HepG2 (cell line): Measurements from ENCODE around the gene UAP1L1. TPM values are rescaled to one million over a fixed set of nuclear protein-coding genes. Genes with fewer than 3 reads are reported as not detected.

ENCODE experiments used
- polyA plus RNA-seq, 8 experiments: library from polyadenylated mRNA; depleted of rRNA in 3 of 8; stranded (reverse) in 7 of 8; unstranded in 1 of 8; fragments of >200 nt; fragmentation: Illumina TruSeq in 4 of 8; extraction: Trizol in 4 of 8; gene quantifications; 2 replicates each; pipeline versions ENCODE4 v1.2.1 to v1.2.3, GENCODE V29; 2011 to 2016; ENCODE audit warnings: low read depth in 4 of 8, missing spikeins in 1 of 8, mixed read lengths in 1 of 8; ENCODE audit not compliant: insufficient read depth in 1 of 8
- total RNA-seq, 5 experiments: library from RNA; depleted of rRNA; stranded (reverse); fragments of >200 nt; fragmentation: Illumina TruSeq; extraction: Trizol; gene quantifications; 2 replicates each; pipeline ENCODE4 v1.2.3, GENCODE V29; 2016; ENCODE audit warnings: low read depth in 1 of 5
- TF ChIP-seq, protein P1 (sequence below), 2 experiments: fragments of 450-650 bp in 1 of 2; sonication (generic) in 1 of 2; formaldehyde crosslinking in 1 of 2; IDR thresholded peaks; 2 replicates each; pipeline versions ENCODE4 v1.6.1 to v1.8.0; 2016 to 2022; ENCODE audit warnings: antibody characterized with exemption in 1 of 2, mild to moderate bottlenecking in 1 of 2, missing genetic modification reagents in 1 of 2

The UAP1L1 gene
- total and polyA plus RNA-seq, 2 of the 13 experiments (the other 11 are each of a cell fraction or from before 2014, with no cell fraction given), result 5.4 to 6.4 TPM

- TF ChIP-seq, protein P1, sequence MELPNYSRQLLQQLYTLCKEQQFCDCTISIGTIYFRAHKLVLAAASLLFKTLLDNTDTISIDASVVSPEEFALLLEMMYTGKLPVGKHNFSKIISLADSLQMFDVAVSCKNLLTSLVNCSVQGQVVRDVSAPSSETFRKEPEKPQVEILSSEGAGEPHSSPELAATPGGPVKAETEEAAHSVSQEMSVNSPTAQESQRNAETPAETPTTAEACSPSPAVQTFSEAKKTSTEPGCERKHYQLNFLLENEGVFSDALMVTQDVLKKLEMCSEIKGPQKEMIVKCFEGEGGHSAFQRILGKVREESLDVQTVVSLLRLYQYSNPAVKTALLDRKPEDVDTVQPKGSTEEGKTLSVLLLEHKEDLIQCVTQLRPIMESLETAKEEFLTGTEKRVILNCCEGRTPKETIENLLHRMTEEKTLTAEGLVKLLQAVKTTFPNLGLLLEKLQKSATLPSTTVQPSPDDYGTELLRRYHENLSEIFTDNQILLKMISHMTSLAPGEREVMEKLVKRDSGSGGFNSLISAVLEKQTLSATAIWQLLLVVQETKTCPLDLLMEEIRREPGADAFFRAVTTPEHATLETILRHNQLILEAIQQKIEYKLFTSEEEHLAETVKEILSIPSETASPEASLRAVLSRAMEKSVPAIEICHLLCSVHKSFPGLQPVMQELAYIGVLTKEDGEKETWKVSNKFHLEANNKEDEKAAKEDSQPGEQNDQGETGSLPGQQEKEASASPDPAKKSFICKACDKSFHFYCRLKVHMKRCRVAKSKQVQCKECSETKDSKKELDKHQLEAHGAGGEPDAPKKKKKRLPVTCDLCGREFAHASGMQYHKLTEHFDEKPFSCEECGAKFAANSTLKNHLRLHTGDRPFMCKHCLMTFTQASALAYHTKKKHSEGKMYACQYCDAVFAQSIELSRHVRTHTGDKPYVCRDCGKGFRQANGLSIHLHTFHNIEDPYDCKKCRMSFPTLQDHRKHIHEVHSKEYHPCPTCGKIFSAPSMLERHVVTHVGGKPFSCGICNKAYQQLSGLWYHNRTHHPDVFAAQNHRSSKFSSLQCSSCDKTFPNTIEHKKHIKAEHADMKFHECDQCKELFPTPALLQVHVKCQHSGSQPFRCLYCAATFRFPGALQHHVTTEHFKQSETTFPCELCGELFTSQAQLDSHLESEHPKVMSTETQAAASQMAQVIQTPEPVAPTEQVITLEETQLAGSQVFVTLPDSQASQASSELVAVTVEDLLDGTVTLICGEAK (IDR thresholded peaks at IDR 0.05), result no peak
- TF ChIP-seq, protein P1 (CRISPR knock-in tag; IDR thresholded peaks at IDR 0.05), result peak; percentile 33; the same call in 1 of the 2 replicates
Observed at GRCh38 chr9:137052998-137053943, 24.0 kb upstream of the UAP1L1 start (continued).
